IMR-90 (cell line): ENCODE measurements around the gene DDX19B. TPM values are rescaled to one million over a fixed set of nuclear protein-coding genes. Genes with fewer than 3 reads are reported as not detected.
A peak's percentile ranks its signal among the peaks of the same experiment; 100 is the strongest.

Experiments
- ATAC-seq: fragments of 200-7000 bp; cut with Tn5 transposase; 2 replicates; pipeline ENCODE4 v1.9.1; 2020; ENCODE audit warnings: low read depth, mild to moderate bottlenecking, moderate library complexity
- BruUV-seq: library from RNA; stranded (reverse); fragments of 400-500 nt; replicated peaks from 2 replicates; lab custom pipeline; 2021; lab: Mats Ljungman, UMichigan
- CTCF ChIA-PET: fragments of 300-600 bp; formaldehyde crosslinking; extraction: SDS; loops from one replicate; lab custom pipeline; 2021; ENCODE audit warnings: antibody characterized with exemption; lab: Yijun Ruan, JAX
- POLR2A ChIA-PET: fragments of 300-600 bp; sonication (Branson Sonifier 250); formaldehyde crosslinking; loops from one replicate; lab custom pipeline; 2022; ENCODE audit warnings: antibody characterized with exemption; ENCODE audit not compliant: unreplicated experiment; lab: Charles Lee
- DNase-seq: peaks from one replicate; pipeline ENCODE4 v3.0.0; 2013
- H2AFZ ChIP-seq: replicated peaks from 2 replicates; pipeline ENCODE3; 2013; ENCODE audit warnings: low read length, mild to moderate bottlenecking; ENCODE audit not compliant: poor library complexity
- H2AK5ac ChIP-seq: 2 replicates; pipeline ENCODE4 v1.6.1; 2013; ENCODE audit warnings: low read depth, low read length, inconsistent platforms
- H2AK9ac ChIP-seq: replicated peaks from 2 replicates; pipeline ENCODE3; 2013; ENCODE audit warnings: mild to moderate bottlenecking, low read depth, low read length, moderate library complexity; ENCODE audit not compliant: poor library complexity
- H2BK120ac ChIP-seq: 2 replicates; pipeline ENCODE4 v1.6.1; 2013; ENCODE audit warnings: low read depth, low read length, inconsistent platforms
- H2BK15ac ChIP-seq: 3 replicates; pipeline ENCODE4 v1.6.1; 2013; ENCODE audit warnings: low read depth, low read length, inconsistent platforms
- H2BK20ac ChIP-seq: 2 replicates; pipeline ENCODE4 v1.6.1; 2013; ENCODE audit warnings: low read depth, mild to moderate bottlenecking, inconsistent platforms, low read length, moderate library complexity
- H2BK5ac ChIP-seq: 2 replicates; pipeline ENCODE4 v1.6.1; 2013; ENCODE audit warnings: mild to moderate bottlenecking, low read depth, low read length, inconsistent platforms; ENCODE audit not compliant: poor library complexity, severe bottlenecking
- H3K14ac ChIP-seq: replicated peaks from 2 replicates; pipeline ENCODE4 v1.6.1; 2013; ENCODE audit warnings: low read depth, low read length, inconsistent platforms
- H3K18ac ChIP-seq: 2 replicates; pipeline ENCODE4 v1.6.1; 2013; ENCODE audit warnings: low read depth, low read length, control low read depth
- H3K23ac ChIP-seq: 2 replicates; pipeline ENCODE4 v1.6.1; 2013; ENCODE audit warnings: low read depth, low read length, inconsistent platforms
- H3K27ac ChIP-seq: 2 replicates; pipeline ENCODE4 v1.5.1; 2013; ENCODE audit warnings: mild to moderate bottlenecking, control low read depth, low read length; ENCODE audit not compliant: insufficient read depth
- H3K27me3 ChIP-seq: 2 replicates; pipeline ENCODE4 v1.6.1; 2013; ENCODE audit warnings: low read length; ENCODE audit not compliant: control insufficient read depth, insufficient read depth
- H3K36me3 ChIP-seq: 2 replicates; pipeline ENCODE4 v1.6.1; 2013; ENCODE audit warnings: low read length, mixed read lengths; ENCODE audit not compliant: control insufficient read depth, insufficient read depth
- H3K4ac ChIP-seq: 2 replicates; pipeline ENCODE4 v1.6.1; 2013; ENCODE audit warnings: low read depth, low read length, inconsistent platforms
- H3K4me1 ChIP-seq: 2 replicates; pipeline ENCODE4 v1.6.1; 2013; ENCODE audit warnings: low read length, mixed read lengths; ENCODE audit not compliant: control insufficient read depth, insufficient read depth
- H3K4me2 ChIP-seq: 2 replicates; pipeline ENCODE4 v1.6.1; 2013; ENCODE audit warnings: low read depth, mild to moderate bottlenecking, control low read depth, low read length, moderate library complexity
- H3K4me3 ChIP-seq: 2 replicates; pipeline ENCODE4 v1.5.1; 2013; ENCODE audit warnings: low read depth, mild to moderate bottlenecking, control low read depth, low read length, moderate library complexity; ENCODE audit not compliant: insufficient read depth
- H3K56ac ChIP-seq: 2 replicates; pipeline ENCODE4 v1.6.1; 2013; ENCODE audit warnings: low read length, inconsistent platforms; ENCODE audit not compliant: insufficient read depth; ENCODE audit errors: extremely low read depth
- H3K79me1 ChIP-seq, 2 experiments: 2 replicates each; pipeline ENCODE4 v1.6.1; 2013; ENCODE audit warnings: low read length in 2 of 2, inconsistent platforms in 1 of 2, low read depth in 1 of 2
- H3K9ac ChIP-seq: 2 replicates; pipeline ENCODE4 v1.6.1; 2013; ENCODE audit warnings: low read depth, low read length, control low read depth
- H3K9me1 ChIP-seq: 2 replicates; pipeline ENCODE4 v1.6.1; 2013; ENCODE audit warnings: low read length, inconsistent platforms; ENCODE audit not compliant: insufficient read depth
- H3K9me3 ChIP-seq: 2 replicates; pipeline ENCODE4 v1.6.1; 2013; ENCODE audit warnings: low read length; ENCODE audit not compliant: control insufficient read depth, insufficient read depth
- H4K20me1 ChIP-seq: 2 replicates; pipeline ENCODE4 v1.6.1; 2013; ENCODE audit warnings: low read length, inconsistent platforms; ENCODE audit not compliant: insufficient read depth
- H4K5ac ChIP-seq: 2 replicates; pipeline ENCODE4 v1.6.1; 2013; ENCODE audit warnings: mild to moderate bottlenecking, low read depth, low read length, control low read depth
- H4K8ac ChIP-seq, 2 experiments: 2 replicates each; pipeline ENCODE4 v1.6.1; 2013; ENCODE audit warnings: low read depth in 2 of 2, low read length in 2 of 2, control low read depth in 1 of 2, inconsistent platforms in 1 of 2
- H4K91ac ChIP-seq: 2 replicates; pipeline ENCODE4 v1.6.1; 2013; ENCODE audit warnings: low read depth, low read length, inconsistent platforms; ENCODE audit not compliant: insufficient read depth
- BHLHE40 ChIP-seq: fragments of 150-350 bp; IDR thresholded peaks from 2 replicates; pipeline ENCODE4 v1.6.1; 2016; ENCODE audit warnings: mild to moderate bottlenecking, low read depth, low read length
- CEBPB ChIP-seq: IDR thresholded peaks from 2 replicates; pipeline ENCODE4 v1.6.1; 2012; ENCODE audit warnings: low read depth, low read length, improper control_type of control experiment
- CHD1 ChIP-seq: IDR thresholded peaks from 2 replicates; pipeline ENCODE4 v1.6.1; 2012; ENCODE audit warnings: low read depth, low read length, improper control_type of control experiment
- CTCF ChIP-seq: conservative IDR thresholded peaks from 2 replicates; pipeline ENCODE4 v1.5.1; 2012; ENCODE audit warnings: mild to moderate bottlenecking, low read depth, low read length, improper control_type of control experiment
- ELK1 ChIP-seq: fragments of 150-350 bp; IDR thresholded peaks from 2 replicates; pipeline ENCODE4 v1.6.1; 2016; ENCODE audit warnings: low read depth, mild to moderate bottlenecking, low read length, moderate library complexity, borderline replicate concordance
- FOS ChIP-seq: fragments of 150-350 bp; IDR thresholded peaks from 2 replicates; pipeline ENCODE4 v1.6.1; 2016; ENCODE audit warnings: low read depth, low read length
- MAFK ChIP-seq: IDR thresholded peaks from 2 replicates; pipeline ENCODE4 v1.6.1; 2012; ENCODE audit warnings: low read depth, low read length, improper control_type of control experiment
- MAZ ChIP-seq: IDR thresholded peaks from 2 replicates; pipeline ENCODE4 v1.6.1; 2012; ENCODE audit warnings: low read depth, mild to moderate bottlenecking, low read length, improper control_type of control experiment, moderate library complexity, borderline replicate concordance
- MXI1 ChIP-seq: IDR thresholded peaks from 2 replicates; pipeline ENCODE4 v1.6.1; 2012; ENCODE audit warnings: low read depth, mild to moderate bottlenecking, low read length, moderate library complexity, borderline replicate concordance
- NFE2L2 ChIP-seq: fragments of 150-350 bp; IDR thresholded peaks from 2 replicates; pipeline ENCODE4 v1.6.1; 2016; ENCODE audit warnings: low read depth, mild to moderate bottlenecking, low read length
- POLR2A ChIP-seq: IDR thresholded peaks from 2 replicates; pipeline ENCODE4 v1.6.1; 2012; ENCODE audit warnings: mild to moderate bottlenecking, low read depth, low read length
- RAD21 ChIP-seq: IDR thresholded peaks from 2 replicates; pipeline ENCODE4 v1.6.1; 2012; ENCODE audit warnings: low read length, improper control_type of control experiment
- RCOR1 ChIP-seq: IDR thresholded peaks from 2 replicates; pipeline ENCODE4 v1.6.1; 2012; ENCODE audit warnings: mild to moderate bottlenecking, low read length, improper control_type of control experiment; ENCODE audit not compliant: insufficient replicate concordance
- RFX5 ChIP-seq: IDR thresholded peaks from 2 replicates; pipeline ENCODE4 v1.8.0; 2012; ENCODE audit warnings: low read depth, mild to moderate bottlenecking, low read length, moderate library complexity
- SMC3 ChIP-seq: fragments of 150-350 bp; IDR thresholded peaks from 2 replicates; pipeline ENCODE4 v1.6.1; 2016; ENCODE audit warnings: low read depth, mild to moderate bottlenecking, antibody characterized with exemption, low read length, moderate library complexity
- USF2 ChIP-seq: fragments of 150-350 bp; IDR thresholded peaks from 2 replicates; pipeline ENCODE4 v1.6.1; 2017; ENCODE audit warnings: mild to moderate bottlenecking, antibody characterized with exemption, low read length, low read depth
- WGBS, 2 experiments: methylation state at CpG; one replicate each; pipeline versions ENCODE4 v1.1.5 to v1.1.7; 2013; ENCODE audit warnings: missing lambda C conversion rate in 2 of 2; ENCODE audit not compliant: insufficient read length in 1 of 2; ENCODE audit errors: extremely low coverage in 2 of 2; 5-methylcytosine and 5-hydroxymethylcytosine counted together
- dilution Hi-C: fragments of 300-500 bp; cut with HindIII; formaldehyde crosslinking; loops from one replicate; pipeline ENCODE4 v1.14.3; 2018; ENCODE audit warnings: low sequenced_read_pairs; ENCODE audit not compliant: unreplicated experiment
- in situ Hi-C: fragments of 300-500 bp; cut with MboI; formaldehyde crosslinking; loops from 3 replicates; pipeline ENCODE4 v1.14.3; 2019; ENCODE audit warnings: low sequenced_read_pairs, inconsistent platforms, mixed read lengths
- intact Hi-C: fragments of 100-400 bp; cut with micrococcal nuclease; formaldehyde crosslinking; loops from 2 replicates; pipeline ENCODE4 v1.10.0; 2022
- polyA plus RNA-seq, 3 experiments: library from polyadenylated mRNA; depleted of rRNA; stranded (reverse); fragments of >200 nt; gene quantifications; 2 replicates each; pipeline ENCODE4 v1.2.3, GENCODE V29; 2012; ENCODE audit warnings: low replicate concordance in 1 of 3
- total RNA-seq: library from RNA; depleted of rRNA; stranded (reverse); fragments of >200 nt; gene quantifications from 2 replicates; pipeline ENCODE4 v1.2.3, GENCODE V29; 2012

DDX19B gene
- total and polyA plus RNA-seq, 2 of the 4 experiments (the other 2 are of a cell fraction): 33.3 to 41.0 TPM

GRCh38 chr16:70270176-70270575, 28.8 kb upstream of the DDX19B start:
- H2BK120ac ChIP-seq: no peak overlapping the region
- H2AK9ac ChIP-seq: peak overlapping the region; percentile 28
- ATAC-seq: no peak
- no peak overlapping the region for H2AFZ ChIP-seq
- no peak overlapping the region for H3K18ac ChIP-seq
- ChIA-PET CTCF (no interaction called here), POLR2A (no interaction called here)
- intact Hi-C loops: no loop called here
- no peak overlapping the region for H4K8ac ChIP-seq
- 100% methylated on average over 1 of the region's 3 CpGs; no CpG with 5 or more reads in 1 of the 2 experiments for WGBS, 2 experiments
- no peak overlapping the region for H3K27ac ChIP-seq
- no peak overlapping the region for H4K5ac ChIP-seq
- in situ Hi-C loops: no loop called here
- no peak overlapping the region for H3K4me2 ChIP-seq
- dilution Hi-C loops: no loop called here
- peaks cover 5 to 20% of the 10 kb centered on the region in 2 experiments; a peak in 3 of 4 replicates for H3K79me1 ChIP-seq
- BruUV-seq: TSS peak; percentile 17
- no peak overlapping the region for H3K9ac ChIP-seq
- DNase-seq: no peak
- peaks cover 23% of the 10 kb centered on the region; the same call in 1 of the 2 replicates for H4K20me1 ChIP-seq
- no peak overlapping the region for H3K4ac ChIP-seq
- H3K23ac ChIP-seq: no peak overlapping the region
- no peaks in the 10 kb centered on the region for H3K9me3 ChIP-seq
- no peak overlapping the region for H2BK15ac ChIP-seq
- TF ChIP-seq CTCF: no peak
- no peak for TF ChIP-seq CEBPB
- no peak for TF ChIP-seq BHLHE40
- TF ChIP-seq POLR2A: no peak
- no peak for TF ChIP-seq NFE2L2
- no peak for TF ChIP-seq RCOR1
- TF ChIP-seq CHD1: no peak
- TF ChIP-seq SMC3: no peak
- no peak for TF ChIP-seq MXI1
- no peak for TF ChIP-seq MAZ
- TF ChIP-seq RAD21: no peak
- TF ChIP-seq MAFK: no peak
- no peak for TF ChIP-seq RFX5
- no peak for TF ChIP-seq ELK1
- no peak for TF ChIP-seq FOS
- TF ChIP-seq USF2: no peak
- H3K36me3 ChIP-seq: peaks cover 78% of the 10 kb centered on the region
- no peak overlapping the region for H3K14ac ChIP-seq
- no peak overlapping the region for H2AK5ac ChIP-seq
- no peaks in the 10 kb centered on the region for H3K27me3 ChIP-seq
- no peak overlapping the region for H3K4me3 ChIP-seq
- H3K56ac ChIP-seq: no peak overlapping the region
- H2BK5ac ChIP-seq: no peak overlapping the region
- H3K4me1 ChIP-seq: no peaks in the 10 kb centered on the region
- H2BK20ac ChIP-seq: no peak overlapping the region
- H3K9me1 ChIP-seq: no peaks in the 10 kb centered on the region
- H4K91ac ChIP-seq: no peak overlapping the region
